Right atrium auricular region (tissue), 2 donors: ENCODE data around the gene CPOX. TPM values are rescaled to one million over a fixed set of nuclear protein-coding genes. Genes with fewer than 3 reads are reported as not detected.

ENCODE experiments used
- DNase-seq: peaks from one replicate; pipeline ENCODE4 v3.0.0-alpha.2; 2019; ENCODE audit warnings: low spot score
- H3K27ac ChIP-seq, 2 donors: fragments of 200-600 bp; sonication (generic); 1 replicate in 1 of 2; 2 replicates in 1 of 2; pipeline ENCODE4 v1.5.1; 2016 to 2019
- H3K27me3 ChIP-seq, 2 donors: fragments of 200-600 bp; sonication (generic); one replicate each; pipeline versions ENCODE4 v1.5.1 to v1.6.0; 2017 to 2019
- H3K36me3 ChIP-seq: fragments of 200-600 bp; sonication (generic); one replicate; pipeline ENCODE4 v1.5.1; 2016
- H3K4me1 ChIP-seq, 2 donors: fragments of 200-600 bp; sonication (generic); one replicate each; pipeline versions ENCODE4 v1.5.1 to v1.6.0; 2017 to 2019
- H3K4me3 ChIP-seq, 2 donors: fragments of 200-600 bp; sonication (generic); 1 replicate in 1 of 2; 2 replicates in 1 of 2; pipeline ENCODE4 v1.5.1; 2017 to 2019; ENCODE audit warnings: mild to moderate bottlenecking in 1 of 2, moderate library complexity in 1 of 2
- H3K9me3 ChIP-seq, 2 donors: fragments of 200-600 bp; sonication (generic); one replicate each; pipeline ENCODE4 v1.5.1; 2019
- total RNA-seq, 2 donors: library from RNA; depleted of rRNA; stranded (reverse); fragments of >200 nt; gene quantifications; one replicate each; pipeline ENCODE4 v1.1.0, GENCODE V29; 2016
- TF ChIP-seq, protein P1 (sequence below), 2 donors: fragments of 200-600 bp; sonication (generic); IDR thresholded peaks; one replicate each; pipeline ENCODE4 v1.5.1; 2019; ENCODE audit warnings: antibody characterized with exemption in 2 of 2

CPOX gene
- total RNA-seq, 2 donors from 2014 or later: 7.8 to 9.1 TPM

DNA sequence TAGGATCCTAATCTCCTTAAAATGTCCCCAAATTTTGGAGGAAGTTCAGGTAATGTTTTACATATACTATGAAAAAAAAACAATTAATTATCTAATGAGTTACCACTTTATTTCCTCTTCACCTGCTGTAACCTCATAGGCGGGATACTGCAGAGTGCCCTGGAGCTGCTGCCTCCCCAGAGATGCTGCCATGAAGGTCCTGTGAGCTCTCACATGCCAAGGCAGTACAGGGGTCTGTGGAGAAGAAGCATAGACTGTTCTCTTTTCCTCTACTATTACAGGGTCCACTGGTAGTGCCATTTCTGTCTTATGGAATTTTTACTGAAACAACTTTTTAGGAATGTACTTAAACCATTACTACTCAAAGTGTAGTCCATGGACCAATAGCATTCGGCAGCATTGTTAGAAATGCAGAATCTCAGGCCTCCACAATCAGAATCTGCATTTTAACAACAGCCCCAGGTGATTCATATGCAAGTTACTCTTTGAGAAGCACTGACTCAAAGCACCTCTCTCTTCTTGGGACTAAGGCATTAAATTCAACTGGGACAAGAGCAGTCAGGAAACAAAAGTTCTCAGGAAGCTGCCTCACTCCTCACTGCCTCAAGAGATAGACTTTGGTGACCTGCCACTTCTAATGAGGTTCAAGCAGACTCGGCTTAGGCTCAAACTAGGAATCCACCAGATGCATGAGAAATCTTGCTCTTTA is 30.3 kb upstream of the CPOX start:
- H3K27me3 ChIP-seq: no peaks in the 10 kb centered on the region
- TF ChIP-seq, protein P1, sequence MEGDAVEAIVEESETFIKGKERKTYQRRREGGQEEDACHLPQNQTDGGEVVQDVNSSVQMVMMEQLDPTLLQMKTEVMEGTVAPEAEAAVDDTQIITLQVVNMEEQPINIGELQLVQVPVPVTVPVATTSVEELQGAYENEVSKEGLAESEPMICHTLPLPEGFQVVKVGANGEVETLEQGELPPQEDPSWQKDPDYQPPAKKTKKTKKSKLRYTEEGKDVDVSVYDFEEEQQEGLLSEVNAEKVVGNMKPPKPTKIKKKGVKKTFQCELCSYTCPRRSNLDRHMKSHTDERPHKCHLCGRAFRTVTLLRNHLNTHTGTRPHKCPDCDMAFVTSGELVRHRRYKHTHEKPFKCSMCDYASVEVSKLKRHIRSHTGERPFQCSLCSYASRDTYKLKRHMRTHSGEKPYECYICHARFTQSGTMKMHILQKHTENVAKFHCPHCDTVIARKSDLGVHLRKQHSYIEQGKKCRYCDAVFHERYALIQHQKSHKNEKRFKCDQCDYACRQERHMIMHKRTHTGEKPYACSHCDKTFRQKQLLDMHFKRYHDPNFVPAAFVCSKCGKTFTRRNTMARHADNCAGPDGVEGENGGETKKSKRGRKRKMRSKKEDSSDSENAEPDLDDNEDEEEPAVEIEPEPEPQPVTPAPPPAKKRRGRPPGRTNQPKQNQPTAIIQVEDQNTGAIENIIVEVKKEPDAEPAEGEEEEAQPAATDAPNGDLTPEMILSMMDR (IDR thresholded peaks at IDR 0.05): no peak
- H3K27ac ChIP-seq: no peak overlapping the region
- no peaks in the 10 kb centered on the region for H3K9me3 ChIP-seq
- H3K36me3 ChIP-seq: no peaks in the 10 kb centered on the region
- no peak overlapping the region for H3K4me3 ChIP-seq
- H3K4me1 ChIP-seq: no peaks in the 10 kb centered on the region
- DNase-seq: no peak

DNA sequence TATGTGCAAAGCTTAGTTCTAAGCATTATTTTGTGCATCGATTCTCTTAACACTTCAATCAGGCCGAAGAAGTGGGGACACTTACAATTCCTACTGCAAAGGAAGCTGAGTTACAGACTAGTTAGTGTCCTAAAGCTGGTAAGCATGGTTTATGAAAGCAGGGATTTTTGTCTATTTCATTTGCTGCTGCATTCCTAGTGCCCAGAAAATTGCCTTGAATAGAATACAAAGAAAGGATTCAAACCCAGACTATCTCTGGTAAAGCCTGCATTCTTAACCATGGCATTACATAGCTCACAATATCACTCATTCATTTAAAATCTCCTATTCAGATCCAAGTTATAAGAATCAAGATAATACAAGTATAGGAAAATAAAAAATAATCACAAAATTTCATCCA is 24.4 kb upstream of the CPOX start:
- TF ChIP-seq, protein P1 (IDR thresholded peaks at IDR 0.05): no peak
- no peaks in the 10 kb centered on the region for H3K9me3 ChIP-seq
- no peak overlapping the region for H3K4me3 ChIP-seq
- H3K27me3 ChIP-seq: no peaks in the 10 kb centered on the region
- no peaks in the 10 kb centered on the region for H3K36me3 ChIP-seq
- no peaks in the 10 kb centered on the region for H3K4me1 ChIP-seq
- no peak for DNase-seq
- H3K27ac ChIP-seq: no peak overlapping the region

DNA sequence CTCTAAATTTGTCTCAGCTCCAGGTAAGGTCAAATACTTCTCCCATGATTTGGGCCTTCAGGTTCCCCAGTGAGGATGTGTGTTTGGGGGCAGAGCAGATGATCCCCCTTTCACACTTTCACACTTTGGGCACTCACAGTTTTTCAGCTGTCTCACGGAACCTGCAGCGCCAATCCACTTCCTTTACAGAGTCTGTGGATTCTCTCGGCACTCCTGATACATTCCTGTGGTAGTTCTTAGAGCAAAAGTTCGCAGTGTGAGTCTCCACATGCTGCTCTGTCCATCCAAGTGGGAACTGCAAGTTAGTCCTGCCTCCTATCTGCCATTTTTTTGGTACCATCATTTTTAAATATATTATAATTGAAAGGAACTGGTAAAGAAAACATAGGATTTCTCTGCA is 20.2 kb upstream of the CPOX start:
- Histone ChIP-seq H3K27ac (no peak overlapping the region), H3K4me1 (no peaks in the 10 kb centered on the region), H3K27me3 (no peaks in the 10 kb centered on the region), H3K9me3 (no peaks in the 10 kb centered on the region), H3K36me3 (no peaks in the 10 kb centered on the region), H3K4me3 (no peak overlapping the region)
- DNase-seq: no peak
- TF ChIP-seq, protein P1 (IDR thresholded peaks at IDR 0.05): no peak

DNA sequence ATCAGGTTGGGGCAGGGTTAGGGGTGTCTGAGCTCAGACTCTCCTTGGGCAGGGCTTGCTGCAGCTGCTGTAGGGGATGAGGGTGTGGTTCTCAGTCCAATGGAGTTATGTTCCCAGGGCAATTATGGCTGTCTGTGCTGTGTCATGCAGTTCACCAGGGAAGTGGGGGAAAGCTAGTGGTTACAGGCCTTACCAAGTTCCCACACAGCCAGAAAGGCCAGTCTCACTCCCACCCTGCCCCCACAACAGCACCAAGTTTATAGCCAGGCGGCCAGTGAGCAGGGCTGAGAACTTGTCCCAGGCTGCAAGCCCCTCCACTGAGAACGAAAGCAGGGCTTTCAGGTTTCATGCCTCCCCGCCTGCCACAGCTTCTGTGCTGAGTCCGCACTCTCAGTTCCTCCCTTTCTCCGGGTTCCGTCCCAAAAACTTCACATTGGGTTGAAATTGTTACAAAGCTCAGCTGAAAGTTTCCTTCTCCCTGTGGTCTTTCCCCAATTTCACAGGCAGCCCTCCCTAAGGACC is 19.6 kb upstream of the CPOX start:
- H3K27me3 ChIP-seq: no peaks in the 10 kb centered on the region
- H3K4me1 ChIP-seq: no peaks in the 10 kb centered on the region
- H3K36me3 ChIP-seq: no peaks in the 10 kb centered on the region
- no peak for DNase-seq
- no peak overlapping the region for H3K4me3 ChIP-seq
- H3K27ac ChIP-seq: no peak overlapping the region
- no peaks in the 10 kb centered on the region for H3K9me3 ChIP-seq
- TF ChIP-seq, protein P1 (IDR thresholded peaks at IDR 0.05): no peak

DNA sequence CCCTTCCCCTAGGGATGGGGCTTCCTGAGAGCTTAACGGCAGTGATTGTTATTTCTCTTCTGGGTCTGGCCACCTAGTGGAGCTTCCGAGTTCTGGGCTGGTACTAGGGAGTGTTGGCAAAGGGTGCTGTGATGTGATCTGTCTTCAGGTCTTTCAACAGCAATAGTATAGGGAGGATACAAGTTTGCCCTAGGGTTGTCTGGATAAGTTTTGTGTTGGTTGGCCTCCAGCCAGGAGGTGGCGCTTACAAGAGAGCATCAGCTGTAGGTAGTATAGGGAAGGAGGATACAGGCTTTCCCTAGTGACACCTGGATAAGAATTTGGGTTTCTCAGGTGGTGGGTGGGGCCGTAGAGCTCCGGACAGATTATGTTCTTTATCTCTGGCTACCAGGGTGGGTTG is 19.2 kb upstream of the CPOX start:
- H3K4me1 ChIP-seq: no peaks in the 10 kb centered on the region
- H3K36me3 ChIP-seq: no peaks in the 10 kb centered on the region
- no peaks in the 10 kb centered on the region for H3K27me3 ChIP-seq
- no peak overlapping the region for H3K4me3 ChIP-seq
- TF ChIP-seq, protein P1 (IDR thresholded peaks at IDR 0.05): no peak
- DNase-seq: no peak
- no peak overlapping the region for H3K27ac ChIP-seq
- no peaks in the 10 kb centered on the region for H3K9me3 ChIP-seq

DNA sequence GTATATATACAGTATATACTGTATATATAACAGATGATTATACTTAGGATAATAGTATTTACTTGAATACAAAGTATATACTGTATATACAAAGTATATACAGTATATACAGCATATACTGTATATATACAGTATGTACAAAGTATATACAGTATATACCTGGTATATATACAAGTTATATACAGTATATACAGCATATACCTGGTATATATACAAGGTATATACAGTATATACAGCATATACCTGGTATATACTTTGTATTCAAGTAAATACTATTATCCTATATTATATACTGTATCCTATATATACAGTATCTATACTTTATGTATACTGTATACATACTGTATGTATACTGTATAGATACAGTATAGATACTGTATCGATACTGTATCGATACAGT is 14.6 kb upstream of the CPOX start:
- DNase-seq: no peak
- no peaks in the 10 kb centered on the region for H3K4me1 ChIP-seq
- no peak overlapping the region for H3K4me3 ChIP-seq
- no peaks in the 10 kb centered on the region for H3K9me3 ChIP-seq
- no peaks in the 10 kb centered on the region for H3K36me3 ChIP-seq
- TF ChIP-seq, protein P1 (IDR thresholded peaks at IDR 0.05): no peak
- H3K27ac ChIP-seq: no peak overlapping the region
- no peaks in the 10 kb centered on the region for H3K27me3 ChIP-seq
